Measurements from ENCODE around the gene TSHZ1. TPM values are rescaled to one million over a fixed set of nuclear protein-coding genes. Genes with fewer than 3 reads are reported as not detected.

TSHZ1 gene
- total RNA-seq, 1 experiment from 2014 or later: 5.6 TPM

- Histone ChIP-seq H3K9me3 (ENCODE audit: low read length) (no peaks in the 10 kb centered on the region), H2AFZ (ENCODE audit: low read length) (no peak overlapping the region), H3K27me3 (ENCODE audit: low read length) (no peaks in the 10 kb centered on the region), H3K4me3 (ENCODE audit: low read length) (no peak overlapping the region), H4K20me1 (ENCODE audit: low read length) (no peaks in the 10 kb centered on the region), H3K79me2 (ENCODE audit: low read length) (no peaks in the 10 kb centered on the region), H3K27ac (ENCODE audit: low read length) (no peak overlapping the region), H3K4me2 (ENCODE audit: low read length) (no peak overlapping the region), H3K9ac (ENCODE audit: low read length) (no peak overlapping the region), H3F3A (ENCODE audit: low read length, unreplicated experiment) (no peaks in the 10 kb centered on the region), H3K9me2 (replicated peaks; ENCODE audit: low read length) (no peaks in the 10 kb centered on the region), H3K36me3 (ENCODE audit: low read depth, low read length) (no peaks in the 10 kb centered on the region), H3K4me1 (ENCODE audit: insufficient read depth, low read length) (peaks cover 10% of the 10 kb centered on the region)
- TF ChIP-seq EZH2 (IDR thresholded peaks at IDR 0.05; ENCODE audit: low read length, unreplicated experiment) (no peak), CTCF (conservative IDR thresholded peaks at IDR 0.05; ENCODE audit: low read depth, low read length) (no peak), EZH2phosphoT487 (IDR thresholded peaks at IDR 0.05; ENCODE audit: borderline replicate concordance, low read length) (no peak)
- intact Hi-C loops (cut with micrococcal nuclease): no loop called here
- no TSS peak for BruUV-seq (replicated peaks)
- ChIA-PET POLR2A (ENCODE audit: unreplicated experiment) (no interaction called here), CTCF (no interaction called here)
- DNase-seq (no peak), ATAC-seq (no peak)
These were observed 68.8 kb downstream of the TSHZ1 start for GRCh38 chr18:75279381-75279780.

GRCh38 chr18:75280427-75281280, 70.1 kb downstream of the TSHZ1 start:
- no peaks in the 10 kb centered on the region for H4K20me1 ChIP-seq (ENCODE audit: low read length)
- DNase-seq (peak; percentile 31), ATAC-seq (peak; percentile 51)
- H3K27me3 ChIP-seq (ENCODE audit: low read length): no peaks in the 10 kb centered on the region
- H3K4me1 ChIP-seq (ENCODE audit: insufficient read depth, low read length): peaks cover 10% of the 10 kb centered on the region
- BruUV-seq (replicated peaks): no TSS peak
- no peaks in the 10 kb centered on the region for H3F3A ChIP-seq (ENCODE audit: low read length, unreplicated experiment)
- CTCF ChIA-PET: no interaction called here
- no peak overlapping the region for H3K9ac ChIP-seq (ENCODE audit: low read length)
- no peak overlapping the region for H3K4me3 ChIP-seq (ENCODE audit: low read length)
- no peak overlapping the region for H2AFZ ChIP-seq (ENCODE audit: low read length)
- no peak for TF ChIP-seq EZH2phosphoT487 (IDR thresholded peaks at IDR 0.05; ENCODE audit: borderline replicate concordance, low read length)
- TF ChIP-seq EZH2 (IDR thresholded peaks at IDR 0.05; ENCODE audit: low read length, unreplicated experiment): no peak
- H3K9me3 ChIP-seq (ENCODE audit: low read length): no peaks in the 10 kb centered on the region
- H3K79me2 ChIP-seq (ENCODE audit: low read length): no peaks in the 10 kb centered on the region
- POLR2A ChIA-PET (ENCODE audit: unreplicated experiment): no interaction called here
- no peak overlapping the region for H3K27ac ChIP-seq (ENCODE audit: low read length)
- H3K36me3 ChIP-seq (ENCODE audit: low read depth, low read length): no peaks in the 10 kb centered on the region
- intact Hi-C loops (cut with micrococcal nuclease): no loop called here
- no peaks in the 10 kb centered on the region for H3K9me2 ChIP-seq (replicated peaks; ENCODE audit: low read length)
- H3K4me2 ChIP-seq (ENCODE audit: low read length): no peak overlapping the region; the same call in 1 of the 2 replicates

GRCh38 chr18:75282746-75283145, 72.1 kb downstream of the TSHZ1 start:
- no peaks in the 10 kb centered on the region for H3K9me2 ChIP-seq (replicated peaks; ENCODE audit: low read length)
- no peaks in the 10 kb centered on the region for H4K20me1 ChIP-seq (ENCODE audit: low read length)
- no peaks in the 10 kb centered on the region for H3K9me3 ChIP-seq (ENCODE audit: low read length)
- H3K4me3 ChIP-seq (ENCODE audit: low read length): no peak overlapping the region
- POLR2A ChIA-PET (ENCODE audit: unreplicated experiment): no interaction called here
- H3K9ac ChIP-seq (ENCODE audit: low read length): no peak overlapping the region
- no TSS peak for BruUV-seq (replicated peaks)
- no peak for TF ChIP-seq CTCF (conservative IDR thresholded peaks at IDR 0.05; ENCODE audit: low read depth, low read length)
- TF ChIP-seq EZH2 (IDR thresholded peaks at IDR 0.05; ENCODE audit: low read length, unreplicated experiment): no peak
- no peak for TF ChIP-seq EZH2phosphoT487 (IDR thresholded peaks at IDR 0.05; ENCODE audit: borderline replicate concordance, low read length)
- H3K4me1 ChIP-seq (ENCODE audit: insufficient read depth, low read length): peaks cover 10% of the 10 kb centered on the region
- DNase-seq: no peak
- ATAC-seq: no peak
- H3K79me2 ChIP-seq (ENCODE audit: low read length): no peaks in the 10 kb centered on the region
- H3F3A ChIP-seq (ENCODE audit: low read length, unreplicated experiment): no peaks in the 10 kb centered on the region
- no peak overlapping the region for H3K27ac ChIP-seq (ENCODE audit: low read length)
- no peak overlapping the region for H3K4me2 ChIP-seq (ENCODE audit: low read length)
- H3K36me3 ChIP-seq (ENCODE audit: low read depth, low read length): no peaks in the 10 kb centered on the region
- no peaks in the 10 kb centered on the region for H3K27me3 ChIP-seq (ENCODE audit: low read length)
- H2AFZ ChIP-seq (ENCODE audit: low read length): no peak overlapping the region
- CTCF ChIA-PET: no interaction called here
- intact Hi-C loops (cut with micrococcal nuclease): no loop called here

Data from PC-3 (cell line).